ENCODE data around the gene FNDC11.

The FNDC11 gene

DNA sequence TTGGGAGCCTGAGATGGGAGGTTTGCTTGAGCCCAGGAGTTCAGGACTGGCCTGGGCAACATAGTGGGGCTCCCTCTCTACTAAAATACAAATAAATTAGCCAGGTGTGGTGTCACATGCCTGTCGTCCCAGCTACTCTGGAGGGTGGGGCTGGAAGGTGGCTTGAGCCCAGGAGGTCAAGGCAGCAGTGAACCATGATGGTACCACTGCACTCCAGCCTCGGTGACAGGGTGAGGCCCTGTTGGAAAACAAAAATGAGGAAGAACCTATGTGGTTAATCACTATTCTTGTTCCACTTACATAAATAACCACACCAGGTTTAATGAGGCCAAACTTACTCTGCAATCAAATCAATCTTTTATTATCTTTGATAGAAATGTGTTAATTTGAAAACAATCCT is 28.0 kb upstream of the FNDC11 start:
- no peak for DNase-seq (ENCODE audit: low read depth)

DNA sequence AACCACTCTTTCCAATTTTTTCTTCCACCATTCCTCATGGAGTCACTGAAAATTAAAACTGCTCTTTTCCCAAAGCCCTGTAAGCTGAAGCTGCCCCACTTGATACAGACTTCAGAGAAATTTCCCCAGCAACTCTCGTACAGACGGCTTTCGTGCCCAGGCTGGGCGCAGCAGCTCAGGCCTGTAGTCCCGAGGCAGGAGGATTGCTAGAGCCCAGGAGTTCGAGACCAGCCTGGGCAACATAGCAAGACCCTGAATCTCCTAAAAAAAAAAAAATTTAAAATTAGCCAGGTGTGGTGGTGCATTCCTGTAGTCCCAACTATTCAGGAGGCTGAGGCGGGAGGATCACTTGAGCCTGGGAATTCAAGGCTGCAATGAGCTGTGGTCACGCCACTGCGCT is 26.8 kb upstream of the FNDC11 start:
- DNase-seq (ENCODE audit: low read depth) = no peak

GRCh38 chr20:63529180-63529860 is 24.6 kb upstream of the FNDC11 start:
- no peak for DNase-seq (ENCODE audit: low read depth)

- DNase-seq (ENCODE audit: low read depth) = no peak
These were observed 23.8 kb upstream of the FNDC11 start for GRCh38 chr20:63529861-63530787.

DNA sequence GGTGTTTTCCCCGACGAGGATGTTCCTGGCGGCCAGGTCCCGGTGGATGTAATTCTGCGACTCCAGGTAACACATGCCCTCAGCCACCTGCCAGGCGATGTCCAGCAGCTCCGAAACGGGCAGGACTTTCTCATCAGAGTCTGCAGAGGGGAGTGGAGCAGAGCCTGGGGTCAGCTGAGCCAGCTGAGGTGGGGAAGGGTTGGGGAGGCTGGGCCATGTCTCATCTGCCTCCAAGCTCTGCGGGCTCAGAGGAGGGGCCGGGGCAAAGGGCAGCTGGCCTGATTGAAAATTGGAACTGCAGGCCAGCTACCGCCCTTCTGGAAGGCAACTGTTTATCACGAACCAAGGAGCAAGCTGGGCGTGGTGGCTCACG is 23.2 kb upstream of the FNDC11 start:
- DNase-seq (ENCODE audit: low read depth) = no peak

DNA sequence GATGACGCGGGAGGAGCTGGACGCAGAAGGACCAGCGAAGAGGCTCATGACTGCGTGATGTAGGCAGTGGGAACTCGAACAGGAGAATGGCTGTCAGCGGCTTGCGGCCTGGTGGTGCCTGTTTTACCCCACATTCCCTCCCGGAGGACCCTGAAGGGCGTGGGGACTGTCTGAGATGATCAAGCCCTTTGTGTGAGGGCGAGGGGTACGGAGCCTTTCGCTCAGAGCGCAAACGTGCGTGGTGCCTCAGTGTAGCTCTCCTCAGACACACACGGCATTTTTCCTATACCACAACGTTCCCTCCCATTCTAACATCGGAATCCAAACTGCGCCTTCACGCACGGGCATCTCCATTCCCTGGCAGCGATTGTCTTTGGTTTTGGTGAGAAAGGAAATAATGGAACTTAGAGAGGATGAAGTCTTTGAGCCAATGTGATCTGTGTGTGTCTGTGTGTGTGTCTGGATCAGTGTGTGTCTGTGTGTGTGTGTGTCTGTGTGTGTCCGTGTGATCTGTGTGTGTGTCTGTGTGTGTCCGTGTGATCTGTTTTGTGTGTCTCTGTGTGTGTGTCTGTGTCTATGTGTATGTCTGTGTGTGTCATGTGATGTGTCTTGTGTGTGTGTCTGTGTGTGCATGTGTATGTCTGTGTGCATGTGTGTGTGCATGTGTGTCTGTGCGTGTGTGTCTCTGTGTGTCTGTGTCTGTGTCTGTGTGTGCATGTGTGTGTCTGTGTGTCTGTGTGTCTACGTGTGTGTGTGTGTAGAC is 22.1 kb upstream of the FNDC11 start:
- no peak for DNase-seq (ENCODE audit: low read depth)

GRCh38 chr20:63532449-63532971 is 21.4 kb upstream of the FNDC11 start:
- no peak for DNase-seq (ENCODE audit: low read depth)

DNA sequence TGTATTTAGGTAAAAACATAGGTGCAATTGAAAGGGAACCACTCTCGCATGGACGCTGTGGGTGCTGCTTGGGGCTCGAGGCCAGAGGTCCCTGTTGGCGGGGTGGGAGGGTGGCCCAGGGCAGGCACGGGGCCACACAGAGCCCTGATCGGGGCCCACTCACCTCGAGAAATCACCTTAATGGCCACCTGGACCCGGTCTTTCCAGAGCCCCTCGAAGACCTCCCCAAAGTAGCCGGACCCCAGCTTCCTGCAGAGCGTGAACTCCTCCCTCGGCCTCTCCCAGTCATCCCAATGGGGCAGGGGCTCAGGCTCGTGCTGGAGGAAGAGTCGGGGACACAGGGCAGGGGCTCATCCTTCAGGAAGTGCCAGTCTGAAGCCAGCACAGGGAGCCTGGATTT is 20.6 kb upstream of the FNDC11 start:
- DNase-seq (ENCODE audit: low read depth) = no peak

DNA sequence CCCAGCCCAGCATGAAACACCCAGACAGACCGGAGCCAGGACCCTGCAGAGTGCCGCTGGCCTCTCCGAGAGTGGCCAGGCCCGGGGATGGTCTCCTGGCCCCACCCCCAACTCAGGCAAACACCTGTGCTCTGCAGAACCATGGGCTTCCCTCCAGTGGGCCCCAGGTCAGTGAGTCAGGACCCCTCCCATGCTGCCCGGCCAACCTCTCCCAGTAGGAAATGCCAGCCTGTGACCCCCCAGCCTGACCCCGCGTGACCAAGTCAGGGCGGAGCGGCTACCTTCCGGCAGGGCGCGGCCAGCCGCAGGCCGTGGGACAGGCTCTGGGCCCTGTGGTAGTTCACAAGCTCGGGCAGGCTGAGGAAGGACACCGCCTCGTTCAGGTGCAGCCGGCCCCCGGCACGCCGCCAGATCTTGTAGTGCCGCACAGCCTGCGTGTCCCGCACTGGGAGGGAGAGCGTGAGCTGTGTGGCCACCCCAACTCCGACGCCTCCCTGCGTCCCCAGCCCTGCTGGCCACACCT is 20.0 kb upstream of the FNDC11 start:
- DNase-seq (ENCODE audit: low read depth) = no peak

- DNase-seq (ENCODE audit: low read depth) = no peak
These were observed 19.5 kb upstream of the FNDC11 start for GRCh38 chr20:63534427-63534830.

DNA sequence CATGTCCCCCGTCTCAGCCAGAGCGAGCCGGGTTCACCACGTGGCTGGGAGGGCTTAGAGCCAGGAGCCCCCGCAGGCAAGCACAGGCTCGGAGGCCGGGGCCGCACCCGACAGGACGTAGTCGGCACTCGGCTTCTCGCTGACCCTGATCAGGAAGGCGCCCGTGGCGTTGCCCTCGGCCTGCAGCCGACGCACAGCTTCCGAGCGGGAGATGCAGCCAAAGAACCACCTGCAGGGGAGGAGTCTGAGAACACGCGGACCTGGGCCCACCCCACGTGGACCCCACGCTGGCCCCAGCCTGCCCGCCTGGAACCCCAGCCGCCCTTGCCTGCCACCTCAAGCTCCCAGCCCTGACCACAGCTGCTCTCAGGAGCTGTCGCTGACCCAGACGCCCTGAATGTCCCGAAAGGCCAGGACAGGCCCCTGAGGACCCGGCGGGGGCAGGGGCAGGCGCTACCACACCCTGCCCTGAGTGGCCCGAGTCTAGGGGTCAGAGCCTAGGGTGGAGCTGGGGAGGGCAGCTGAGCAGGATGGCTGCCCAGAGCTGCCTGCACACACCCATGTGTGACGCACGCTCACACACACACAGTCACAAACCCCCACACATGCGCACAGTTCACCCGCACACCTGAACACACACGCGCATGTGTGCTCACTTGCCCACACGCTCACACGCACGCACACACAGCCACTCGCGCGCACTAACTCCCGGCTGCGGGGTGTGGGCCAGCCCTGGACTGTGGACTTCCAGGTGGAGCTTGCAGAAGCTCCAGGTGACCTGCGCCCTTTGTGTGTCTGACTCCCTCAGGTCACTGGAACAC is 18.9 kb upstream of the FNDC11 start:
- no peak for DNase-seq (ENCODE audit: low read depth)

DNA sequence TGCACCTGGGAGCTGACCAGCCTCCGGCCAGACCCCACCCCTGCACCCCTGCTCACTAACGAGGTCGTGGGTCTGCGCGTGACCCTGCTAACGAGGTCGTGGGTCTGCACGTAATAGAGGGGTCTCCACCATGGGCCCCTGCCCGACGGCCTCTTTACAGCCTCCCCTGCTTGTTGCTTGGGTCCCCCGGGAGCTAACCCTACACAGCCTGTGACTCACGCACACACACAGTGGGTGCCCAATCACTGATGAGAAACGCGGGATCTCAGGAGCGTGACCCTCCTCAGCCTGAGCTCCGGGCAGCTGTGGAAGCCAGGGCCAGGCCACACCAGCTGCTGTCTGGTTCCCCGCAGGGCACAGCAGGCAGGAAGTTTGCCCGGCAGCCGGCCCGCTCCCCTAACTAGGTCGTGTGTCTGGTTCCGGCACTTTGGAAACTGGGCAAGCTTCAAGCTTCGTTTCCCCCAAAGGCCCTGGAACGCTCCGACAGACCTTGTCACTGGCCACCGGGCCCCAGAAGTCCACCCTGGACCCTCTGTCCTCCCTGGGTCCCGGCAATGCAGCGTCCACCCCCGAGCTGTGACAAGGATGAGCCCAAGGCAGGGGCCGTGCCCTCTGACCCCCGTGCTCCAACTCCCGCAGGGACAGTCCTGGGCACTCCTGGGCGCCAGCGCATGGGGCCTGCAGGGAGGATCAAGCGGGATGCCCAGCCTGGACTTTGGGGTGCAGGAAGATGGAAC is 17.6 kb upstream of the FNDC11 start:
- no peak for DNase-seq (ENCODE audit: low read depth)

- no peak for DNase-seq (ENCODE audit: low read depth)
These were observed 16.9 kb upstream of the FNDC11 start, which contains the start of gene PTK6 for GRCh38 chr20:63536997-63537524. Gene PTK6 (minus strand): TSS chr20:63537376. CDS start chr20:63537314, 62 bp downstream.

DNA sequence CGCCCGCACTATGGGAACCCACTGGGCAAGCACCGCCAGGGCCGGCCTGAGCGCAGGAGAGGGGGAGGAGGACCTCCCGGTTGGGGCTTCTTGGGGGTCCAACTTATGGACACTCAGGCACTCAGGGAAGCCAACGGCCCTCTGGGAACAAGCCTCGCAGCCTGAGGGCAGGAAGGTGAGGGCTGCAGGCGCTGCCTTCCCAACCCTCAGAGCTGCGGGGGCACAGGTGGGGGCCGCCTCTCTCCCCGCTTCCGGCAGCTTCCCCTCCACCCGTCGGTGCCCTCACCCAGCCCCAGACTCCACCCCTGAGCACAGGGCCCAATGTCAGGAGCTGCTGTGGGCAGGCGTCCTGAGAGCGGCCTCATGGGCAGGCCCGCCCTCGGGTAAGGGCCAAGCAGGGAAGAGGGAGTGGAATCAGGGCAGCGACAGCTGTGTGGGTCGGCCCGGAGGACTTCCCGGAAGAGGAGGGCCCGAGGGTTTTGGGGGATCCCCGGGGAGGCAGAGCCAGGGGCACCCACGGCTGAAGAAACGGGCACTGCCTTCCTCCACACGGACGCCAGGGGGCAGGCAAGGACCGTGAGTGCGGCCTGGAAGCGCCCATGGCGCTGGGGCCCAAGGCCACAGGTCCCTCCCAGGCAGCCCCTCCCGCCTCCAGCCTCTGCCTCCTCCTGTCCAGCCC is 16.3 kb upstream of the FNDC11 start:
- peak; percentile 92 for DNase-seq (ENCODE audit: low read depth)

GRCh38 chr20:63538204-63539091 is 15.5 kb upstream of the FNDC11 start:
- DNase-seq (ENCODE audit: low read depth) = no peak

DNA sequence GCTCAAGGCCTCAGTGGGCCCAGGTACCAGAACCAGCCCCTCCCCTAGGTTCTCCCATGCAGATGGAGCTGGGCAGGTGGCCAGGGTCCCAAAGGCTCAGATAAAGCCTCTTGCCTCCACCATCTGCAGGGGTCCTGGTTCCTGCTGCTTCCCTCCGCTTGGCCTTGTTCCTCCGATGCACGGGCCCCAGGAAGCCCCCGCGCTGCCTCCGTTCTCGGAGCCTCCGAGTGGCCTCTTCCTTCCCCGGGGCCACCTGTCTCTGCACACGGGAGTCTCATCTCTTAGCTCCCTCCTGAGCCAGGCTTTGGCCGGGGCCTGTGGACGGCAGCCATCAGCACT is 14.9 kb upstream of the FNDC11 start:
- DNase-seq (ENCODE audit: low read depth) = no peak

DNA sequence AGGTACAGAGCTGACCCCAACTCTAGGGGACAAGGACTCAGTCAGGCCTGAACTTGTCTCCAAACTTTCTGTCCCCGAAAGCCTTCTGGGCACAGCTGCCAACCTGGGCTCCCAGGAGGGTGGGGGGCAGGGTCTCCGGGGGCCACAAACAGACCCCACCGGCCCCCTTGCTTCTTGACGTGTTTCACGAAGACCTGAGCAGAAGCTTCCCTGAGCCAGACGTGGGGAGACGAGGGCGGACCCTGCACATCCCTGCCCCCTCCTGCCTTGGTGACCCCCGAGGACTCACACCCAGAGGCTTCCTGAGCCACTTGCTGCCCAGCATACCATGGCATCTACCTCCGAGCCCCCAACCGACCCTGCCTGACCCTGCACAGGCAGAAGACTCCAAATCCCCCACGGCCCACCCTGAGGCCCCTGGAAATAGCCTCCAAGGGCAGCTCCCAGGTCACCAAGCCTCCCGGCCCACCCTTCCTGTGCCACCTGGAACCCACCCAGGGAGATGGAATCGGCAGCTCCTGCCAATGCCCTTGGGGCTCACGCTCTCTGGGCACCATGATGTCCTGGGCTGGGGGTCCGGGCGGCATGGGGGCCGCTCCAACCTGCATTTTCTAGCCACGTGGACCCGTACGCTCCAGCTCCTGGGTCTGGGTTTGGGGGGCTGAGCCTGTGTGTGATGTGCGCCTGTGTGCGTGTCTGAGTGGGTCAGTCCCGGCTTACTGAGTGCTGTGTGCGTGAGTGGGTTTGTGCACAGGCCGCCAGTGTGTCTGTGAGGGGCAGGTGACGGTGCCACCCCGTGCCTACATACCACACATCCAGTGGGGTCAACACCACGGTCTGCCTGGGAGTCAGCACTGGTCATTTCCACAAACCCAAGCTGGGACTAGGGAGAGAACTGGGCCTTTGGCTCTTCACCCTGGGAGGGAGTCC is 14.3 kb upstream of the FNDC11 start:
- no peak for DNase-seq (ENCODE audit: low read depth)
